Tibial artery (tissue), 4 donors: ENCODE results near the gene GRIA3.
"Not testable (repeated sequence)": the region's sequence is repeated elsewhere in the genome, so short reads cannot be mapped to it uniquely, and the experiment has no call there.

ENCODE experiments used
- DNase-seq, 2 donors: peaks; one replicate each; pipeline ENCODE4 v3.0.0-alpha.2; 2019
- H3K27ac ChIP-seq, 2 donors: fragments of 200-600 bp; sonication (generic) in 1 of 2; 1 replicate in 1 of 2; 2 replicates in 1 of 2; pipeline ENCODE4 v1.5.1; 2018 to 2019; ENCODE audit warnings: mild to moderate bottlenecking in 1 of 2
- H3K27me3 ChIP-seq, 2 donors: fragments of 200-600 bp; sonication (generic) in 1 of 2; one replicate each; pipeline versions ENCODE4 v1.5.1 to v1.6.0; 2016 to 2019
- H3K36me3 ChIP-seq, 3 donors: fragments of 200-600 bp; sonication (generic) in 2 of 3; one replicate each; pipeline ENCODE4 v1.5.1; 2016 to 2019; ENCODE audit warnings: mild to moderate bottlenecking in 2 of 3
- H3K4me1 ChIP-seq, 4 donors: fragments of 200-600 bp; sonication (generic) in 2 of 4; 1 replicate in 3 of 4; 2 replicates in 1 of 4; pipeline ENCODE4 v1.5.1; 2016 to 2019
- H3K4me3 ChIP-seq, 2 donors: fragments of 200-600 bp; sonication (generic) in 1 of 2; 1 replicate in 1 of 2; 2 replicates in 1 of 2; pipeline ENCODE4 v1.5.1; 2018 to 2019; ENCODE audit warnings: mild to moderate bottlenecking in 2 of 2
- H3K9me3 ChIP-seq, 3 donors: fragments of 200-600 bp; sonication (generic) in 1 of 3; one replicate each; pipeline ENCODE4 v1.5.1; 2016 to 2019
- intact Hi-C: fragments of 100-400 bp; cut with DNase I; formaldehyde crosslinking; loops from one replicate; pipeline ENCODE4 v1.15.0; 2023; ENCODE audit warnings: low total_unique reads
- TF ChIP-seq, protein P1 (sequence below), 2 experiments: fragments of 200-600 bp in 1 of 2; fragments of 450-650 bp in 1 of 2; IDR thresholded peaks; one replicate each; pipeline ENCODE4 v1.5.1; 2017 to 2019; ENCODE audit warnings: antibody characterized with exemption in 2 of 2, mild to moderate bottlenecking in 1 of 2, moderate library complexity in 1 of 2

The GRIA3 gene

DNA sequence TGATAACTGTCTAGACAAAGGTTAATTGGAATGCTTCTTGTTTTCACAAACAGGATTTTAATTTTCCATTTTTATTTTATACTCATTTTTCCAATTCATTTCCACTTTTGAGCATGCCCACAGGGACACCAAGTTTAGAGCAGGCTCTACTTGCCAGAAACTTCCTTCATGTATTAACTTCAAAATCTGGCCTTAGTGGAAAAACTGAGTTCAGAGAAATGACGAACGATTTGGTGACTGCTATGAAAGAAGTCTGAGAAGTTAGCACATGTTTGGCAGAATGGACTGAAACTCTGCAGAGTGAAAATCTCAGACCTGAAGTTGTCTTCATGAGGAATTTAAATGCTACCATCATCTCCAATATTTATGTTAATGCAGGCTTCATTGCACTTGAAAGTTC, 334.7 kb downstream of the GRIA3 start:
- intact Hi-C loops = no loop called here
- Histone ChIP-seq H3K27ac (no peak overlapping the region), H3K4me3 (no peak overlapping the region), H3K4me1 (no peaks in the 10 kb centered on the region), H3K27me3 (no peaks in the 10 kb centered on the region), H3K36me3 (no peaks in the 10 kb centered on the region), H3K9me3 (no peaks in the 10 kb centered on the region)
- no peak for DNase-seq
- TF ChIP-seq, protein P1, sequence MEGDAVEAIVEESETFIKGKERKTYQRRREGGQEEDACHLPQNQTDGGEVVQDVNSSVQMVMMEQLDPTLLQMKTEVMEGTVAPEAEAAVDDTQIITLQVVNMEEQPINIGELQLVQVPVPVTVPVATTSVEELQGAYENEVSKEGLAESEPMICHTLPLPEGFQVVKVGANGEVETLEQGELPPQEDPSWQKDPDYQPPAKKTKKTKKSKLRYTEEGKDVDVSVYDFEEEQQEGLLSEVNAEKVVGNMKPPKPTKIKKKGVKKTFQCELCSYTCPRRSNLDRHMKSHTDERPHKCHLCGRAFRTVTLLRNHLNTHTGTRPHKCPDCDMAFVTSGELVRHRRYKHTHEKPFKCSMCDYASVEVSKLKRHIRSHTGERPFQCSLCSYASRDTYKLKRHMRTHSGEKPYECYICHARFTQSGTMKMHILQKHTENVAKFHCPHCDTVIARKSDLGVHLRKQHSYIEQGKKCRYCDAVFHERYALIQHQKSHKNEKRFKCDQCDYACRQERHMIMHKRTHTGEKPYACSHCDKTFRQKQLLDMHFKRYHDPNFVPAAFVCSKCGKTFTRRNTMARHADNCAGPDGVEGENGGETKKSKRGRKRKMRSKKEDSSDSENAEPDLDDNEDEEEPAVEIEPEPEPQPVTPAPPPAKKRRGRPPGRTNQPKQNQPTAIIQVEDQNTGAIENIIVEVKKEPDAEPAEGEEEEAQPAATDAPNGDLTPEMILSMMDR (IDR thresholded peaks at IDR 0.05) = no peak

DNA sequence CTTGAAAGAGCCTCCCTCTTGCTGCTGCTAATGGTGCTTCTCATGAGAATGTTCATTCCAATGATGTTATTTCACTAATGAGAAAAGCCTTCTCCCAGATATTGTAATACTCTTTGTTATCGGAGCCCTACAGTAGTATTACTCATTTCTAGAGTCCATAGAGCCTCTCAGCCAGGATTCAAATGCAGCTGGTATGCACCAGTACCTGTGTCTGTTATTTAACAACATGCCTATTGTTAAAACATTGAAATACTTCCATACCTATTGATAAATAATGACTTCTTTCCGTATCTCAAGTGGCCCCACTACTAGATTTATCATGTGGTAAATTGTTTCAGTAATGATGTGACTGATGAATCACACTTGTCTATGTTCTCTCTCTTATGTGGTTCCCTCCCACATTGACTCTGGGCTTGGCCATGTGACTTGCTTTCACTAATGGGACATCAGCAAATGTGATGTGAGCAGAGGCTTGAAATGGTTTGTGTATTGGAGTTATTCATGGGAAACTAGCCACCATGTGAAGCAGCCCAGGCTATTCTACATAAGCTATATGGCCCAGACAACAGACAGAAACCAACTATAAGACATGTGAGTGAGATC, 341.1 kb downstream of the GRIA3 start:
- Histone ChIP-seq H3K36me3 (no peaks in the 10 kb centered on the region), H3K9me3 (no peaks in the 10 kb centered on the region), H3K4me1 (no peaks in the 10 kb centered on the region), H3K27me3 (no peaks in the 10 kb centered on the region), H3K4me3 (no peak overlapping the region), H3K27ac (no peak overlapping the region)
- no peak for DNase-seq
- intact Hi-C loops = no loop called here
- TF ChIP-seq, protein P1 (IDR thresholded peaks at IDR 0.05) = no peak

DNA sequence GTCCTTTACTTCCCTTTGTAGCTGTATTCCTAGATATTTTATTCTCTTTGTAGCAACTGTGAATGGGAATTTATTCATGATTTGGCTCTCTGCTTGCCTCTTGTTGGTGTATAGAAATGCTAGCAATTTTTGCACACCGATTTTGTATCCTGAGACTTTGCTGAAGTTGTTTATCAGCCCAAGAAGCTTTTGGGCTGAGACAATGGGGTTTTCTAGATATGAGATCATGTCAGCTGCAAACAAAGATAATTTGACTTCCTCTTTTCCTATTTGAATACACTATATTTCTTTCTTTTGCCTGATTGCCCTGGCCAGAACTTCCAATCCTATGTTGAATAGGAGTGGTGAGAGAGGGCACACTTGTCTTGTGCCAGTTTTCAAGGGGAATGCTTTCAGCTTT, 346.6 kb downstream of the GRIA3 start:
- intact Hi-C loops, H3K27ac ChIP-seq, H3K4me3 ChIP-seq, H3K27me3 ChIP-seq, H3K36me3 ChIP-seq, H3K4me1 ChIP-seq, H3K9me3 ChIP-seq, DNase-seq: not testable (repeated sequence)
